Astrocyte (in vitro differentiated cells and primary cell): Measurements from ENCODE around the gene EXD2. TPM values are rescaled to one million over a fixed set of nuclear protein-coding genes. Genes with fewer than 3 reads are reported as not detected.

Source experiments
- DNase-seq: peaks from one replicate; pipeline ENCODE4 v3.0.0-alpha.2; 2010; ENCODE audit warnings: low read depth
- FAIRE-seq: peaks from 2 replicates; lab custom pipeline; 2011; peaks lifted over from hg19 to GRCh38; lab: Jason Lieb, UNC
- H2AFZ ChIP-seq: 2 replicates; pipeline ENCODE4 v1.6.0; 2012; ENCODE audit warnings: low read depth, low read length, inconsistent platforms
- H3K27ac ChIP-seq: 2 replicates; pipeline ENCODE4 v1.5.1; 2011; ENCODE audit warnings: low read depth, low read length, inconsistent platforms
- H3K27me3 ChIP-seq: 2 replicates; pipeline ENCODE4 v1.6.0; 2011; ENCODE audit warnings: low read length, inconsistent platforms; ENCODE audit not compliant: insufficient read depth
- H3K36me3 ChIP-seq: 2 replicates; pipeline ENCODE4 v1.5.1; 2011; ENCODE audit warnings: low read length, inconsistent platforms; ENCODE audit not compliant: insufficient read depth
- H3K4me1 ChIP-seq: 2 replicates; pipeline ENCODE4 v1.5.1; 2011; ENCODE audit warnings: low read length, inconsistent platforms; ENCODE audit not compliant: insufficient read depth
- H3K4me2 ChIP-seq: 2 replicates; pipeline ENCODE4 v1.6.0; 2012; ENCODE audit warnings: low read length, inconsistent platforms
- H3K4me3 ChIP-seq: 2 replicates; pipeline ENCODE4 v1.5.1; 2011; ENCODE audit warnings: low read depth, mild to moderate bottlenecking, low read length, inconsistent platforms; ENCODE audit not compliant: insufficient read depth
- H3K79me2 ChIP-seq: 2 replicates; pipeline ENCODE4 v1.6.0; 2012; ENCODE audit warnings: mild to moderate bottlenecking, low read length, inconsistent platforms; ENCODE audit not compliant: insufficient read depth
- H3K9ac ChIP-seq: 2 replicates; pipeline ENCODE4 v1.6.0; 2012; ENCODE audit warnings: mild to moderate bottlenecking, low read length, inconsistent platforms
- H3K9me3 ChIP-seq: 2 replicates; pipeline ENCODE4 v1.5.1; 2012; ENCODE audit warnings: low read depth, mild to moderate bottlenecking, low read length, inconsistent platforms; ENCODE audit not compliant: insufficient read depth
- H4K20me1 ChIP-seq: 2 replicates; pipeline ENCODE4 v1.6.0; 2012; ENCODE audit warnings: low read length, inconsistent platforms; ENCODE audit not compliant: insufficient read depth
- H3K27ac Mint-ChIP-seq: one replicate; pipeline ENCODE4 v1.8.0; 2021; ENCODE audit warnings: mild to moderate bottlenecking, mixed read lengths; ENCODE audit not compliant: unreplicated experiment
- H3K27me3 Mint-ChIP-seq: one replicate; pipeline ENCODE4 v1.8.0; 2021; ENCODE audit warnings: low read depth, mixed read lengths; ENCODE audit not compliant: unreplicated experiment
- H3K36me3 Mint-ChIP-seq: one replicate; pipeline ENCODE4 v1.8.0; 2021; ENCODE audit warnings: low read depth, mixed read lengths; ENCODE audit not compliant: unreplicated experiment
- H3K4me1 Mint-ChIP-seq: one replicate; pipeline ENCODE4 v1.8.0; 2021; ENCODE audit warnings: low read depth, mixed read lengths; ENCODE audit not compliant: unreplicated experiment
- H3K4me3 Mint-ChIP-seq: one replicate; pipeline ENCODE4 v1.8.0; 2021; ENCODE audit warnings: mild to moderate bottlenecking, moderate library complexity, mixed read lengths; ENCODE audit not compliant: unreplicated experiment
- H3K9me3 Mint-ChIP-seq: one replicate; pipeline ENCODE4 v1.8.0; 2021; ENCODE audit warnings: mild to moderate bottlenecking, mixed read lengths; ENCODE audit not compliant: unreplicated experiment
- CTCF ChIP-seq: IDR thresholded peaks from 2 replicates; pipeline ENCODE4 v1.5.1; 2011; ENCODE audit warnings: low read depth, mild to moderate bottlenecking, inconsistent platforms, low read length, moderate library complexity; ENCODE audit not compliant: insufficient read depth
- EZH2 ChIP-seq: IDR thresholded peaks from 2 replicates; pipeline ENCODE4 v1.6.1; 2012; ENCODE audit warnings: mild to moderate bottlenecking, low read length, inconsistent platforms; ENCODE audit not compliant: insufficient read depth
- total RNA-seq: library from RNA; stranded (reverse); gene quantifications from 2 replicates; pipeline ENCODE4 v1.2.1, GENCODE V29; 2021

Gene EXD2
- total RNA-seq, 1 donor from 2014 or later, result 30.7 TPM

- H3K4me3 ChIP-seq, result no peak overlapping the region
- H3K4me1 ChIP-seq, result no peaks in the 10 kb centered on the region
- H3K4me2 ChIP-seq, result no peak overlapping the region
- no peak for TF ChIP-seq EZH2
- no peak for TF ChIP-seq CTCF
- H3K27me3 Mint-ChIP-seq, result no peaks in the 10 kb centered on the region
- no peaks in the 10 kb centered on the region for H3K9me3 ChIP-seq
- no peak for DNase-seq
- FAIRE-seq, result no peak
- peaks cover 2% of the 10 kb centered on the region for H3K36me3 ChIP-seq
- H3K4me1 Mint-ChIP-seq, result no peaks in the 10 kb centered on the region
- H3K79me2 ChIP-seq, result no peaks in the 10 kb centered on the region
- no peak overlapping the region for H3K27ac ChIP-seq
- H4K20me1 ChIP-seq, result no peaks in the 10 kb centered on the region
- H3K36me3 Mint-ChIP-seq, result peaks cover 10% of the 10 kb centered on the region
- no peaks in the 10 kb centered on the region for H3K9me3 Mint-ChIP-seq
- H3K27ac Mint-ChIP-seq, result no peak overlapping the region
- H2AFZ ChIP-seq, result no peak overlapping the region
- H3K9ac ChIP-seq, result no peak overlapping the region
- H3K27me3 ChIP-seq, result no peaks in the 10 kb centered on the region
- no peak overlapping the region for H3K4me3 Mint-ChIP-seq
These were observed 33.6 kb downstream of the EXD2 start for GRCh38 chr14:69224946-69225345.

GRCh38 chr14:69226178-69226577 is 34.9 kb downstream of the EXD2 start:
- Histone ChIP-seq H3K27ac (no peak overlapping the region), H3K36me3 (peaks cover 2% of the 10 kb centered on the region), H3K9ac (no peak overlapping the region), H4K20me1 (no peaks in the 10 kb centered on the region), H3K79me2 (no peaks in the 10 kb centered on the region), H3K4me3 (no peak overlapping the region), H2AFZ (no peak overlapping the region), H3K4me1 (no peaks in the 10 kb centered on the region), H3K9me3 (no peaks in the 10 kb centered on the region), H3K27me3 (no peaks in the 10 kb centered on the region), H3K4me2 (no peak overlapping the region)
- H3K9me3 Mint-ChIP-seq, result no peaks in the 10 kb centered on the region
- H3K4me1 Mint-ChIP-seq, result no peaks in the 10 kb centered on the region
- H3K4me3 Mint-ChIP-seq, result no peak overlapping the region
- H3K27ac Mint-ChIP-seq, result no peak overlapping the region
- peak; percentile 30 for DNase-seq
- TF ChIP-seq EZH2, result no peak
- FAIRE-seq, result no peak
- H3K27me3 Mint-ChIP-seq, result no peaks in the 10 kb centered on the region
- H3K36me3 Mint-ChIP-seq, result peaks cover 10% of the 10 kb centered on the region

GRCh38 chr14:69226736-69227135 is 35.4 kb downstream of the EXD2 start:
- no peak overlapping the region for H3K4me3 Mint-ChIP-seq
- FAIRE-seq (no peak), DNase-seq (peak; percentile 19)
- H3K9me3 ChIP-seq, result no peaks in the 10 kb centered on the region
- H3K36me3 Mint-ChIP-seq, result peaks cover 12% of the 10 kb centered on the region
- H3K9ac ChIP-seq, result no peak overlapping the region
- TF ChIP-seq EZH2, result no peak
- no peak for TF ChIP-seq CTCF
- H3K4me1 Mint-ChIP-seq, result no peaks in the 10 kb centered on the region
- H4K20me1 ChIP-seq, result no peaks in the 10 kb centered on the region
- no peaks in the 10 kb centered on the region for H3K4me1 ChIP-seq
- H3K27me3 Mint-ChIP-seq, result no peaks in the 10 kb centered on the region
- H3K27ac Mint-ChIP-seq, result no peak overlapping the region
- H3K36me3 ChIP-seq, result peaks cover 5% of the 10 kb centered on the region
- no peak overlapping the region for H3K27ac ChIP-seq
- no peaks in the 10 kb centered on the region for H3K9me3 Mint-ChIP-seq
- H3K4me2 ChIP-seq, result no peak overlapping the region
- no peaks in the 10 kb centered on the region for H3K27me3 ChIP-seq
- no peak overlapping the region for H2AFZ ChIP-seq
- no peak overlapping the region for H3K4me3 ChIP-seq
- H3K79me2 ChIP-seq, result no peaks in the 10 kb centered on the region
